K562 (cell line): ENCODE data around the gene LENEP. TPM values are rescaled to one million over a fixed set of nuclear protein-coding genes. Genes with fewer than 3 reads are reported as not detected.

ENCODE experiments used
- ADNP ChIP-seq: fragments of 200-800 bp; sonication (Bioruptor generic); IDR thresholded peaks from 2 replicates; pipeline ENCODE4 v1.6.1; 2016; ENCODE audit warnings: missing genetic modification characterization, missing compliant biosample characterization
- CBX2 ChIP-seq: fragments of 200-600 bp; sonication (generic); IDR thresholded peaks from one replicate; pipeline ENCODE4 v1.6.1; 2012; ENCODE audit warnings: mild to moderate bottlenecking, low read length, inconsistent platforms; ENCODE audit not compliant: insufficient read depth, poor library complexity, severe bottlenecking
- CREB1 ChIP-seq, 2 experiments: sonication (generic) in 1 of 2; formaldehyde crosslinking in 1 of 2; IDR thresholded peaks; 2 replicates each; pipeline versions ENCODE4 v1.6.1 to v1.8.0; 2012 to 2022; ENCODE audit warnings: inconsistent platforms in 1 of 2, mild to moderate bottlenecking in 1 of 2, missing genetic modification reagents in 1 of 2, moderate library complexity in 1 of 2
- EGR1 ChIP-seq: fragments of 450-650 bp; conservative IDR thresholded peaks from 2 replicates; pipeline ENCODE4 v1.6.1; 2017; ENCODE audit warnings: mild to moderate bottlenecking
- ERF ChIP-seq: fragments of 450-650 bp; formaldehyde crosslinking; IDR thresholded peaks from 2 replicates; pipeline ENCODE4 v1.4.0; 2020; ENCODE audit warnings: mild to moderate bottlenecking, mixed read lengths
- FOXA1 ChIP-seq: fragments of 450-650 bp; IDR thresholded peaks from 2 replicates; pipeline ENCODE4 v1.6.1; 2016; ENCODE audit warnings: mild to moderate bottlenecking, borderline replicate concordance
- NFYB ChIP-seq: IDR thresholded peaks from 2 replicates; pipeline ENCODE4 v1.6.1; 2011; ENCODE audit warnings: mild to moderate bottlenecking, moderate library complexity; ENCODE audit not compliant: insufficient read length; ENCODE audit errors: extremely low read depth
- NR4A1 ChIP-seq, 2 experiments: fragments of 250-450 bp in 1 of 2; fragments of 450-650 bp in 1 of 2; sonication (Bioruptor Pico) in 1 of 2; IDR thresholded peaks; 2 replicates each; pipeline versions ENCODE4 v1.4.0 to v1.6.1; 2016 to 2020; ENCODE audit warnings: mild to moderate bottlenecking in 2 of 2, missing compliant biosample characterization in 1 of 2, missing genetic modification characterization in 1 of 2, moderate library complexity in 1 of 2
- SREBF1 ChIP-seq: fragments of 150-350 bp; IDR thresholded peaks from 2 replicates; pipeline ENCODE4 v1.6.1; 2014; ENCODE audit warnings: antibody characterized with exemption, low read depth, low read length, borderline replicate concordance
- STAT5B ChIP-seq: fragments of 250-450 bp; sonication (Bioruptor Pico); IDR thresholded peaks from 2 replicates; pipeline ENCODE4 v1.8.0; 2021; ENCODE audit warnings: mild to moderate bottlenecking, inconsistent platforms
- SUPT5H ChIP-seq: fragments of 450-650 bp; IDR thresholded peaks from 2 replicates; pipeline ENCODE4 v1.6.1; 2016
- XRCC5 ChIP-seq: fragments of 200-400 bp; formaldehyde crosslinking; IDR thresholded peaks from 2 replicates; pipeline ENCODE4 v1.6.1; 2017; ENCODE audit warnings: low read depth, mild to moderate bottlenecking, low read length
- ZNF584 ChIP-seq: fragments of 200-800 bp; sonication (Bioruptor generic); IDR thresholded peaks from 2 replicates; pipeline ENCODE4 v1.6.1; 2016; ENCODE audit warnings: low read depth, mild to moderate bottlenecking, missing genetic modification characterization, missing compliant biosample characterization
- ZNF586 ChIP-seq: fragments of 450-650 bp; formaldehyde crosslinking; conservative IDR thresholded peaks from 2 replicates; pipeline ENCODE4 v1.4.0; 2020; ENCODE audit warnings: mild to moderate bottlenecking, moderate library complexity
- polyA plus RNA-seq, 8 experiments: library from polyadenylated mRNA; depleted of rRNA in 4 of 8; stranded (reverse) in 5 of 8; unstranded in 3 of 8; fragments of >200 nt; fragmentation: Nextera tagmentation in 2 of 8; fragmentation: Illumina TruSeq in 1 of 8; extraction: Ambion mirVana in 2 of 8; extraction: Trizol in 1 of 8; gene quantifications; 2 replicates each; pipeline versions ENCODE4 v1.2.1 to v1.2.3, GENCODE V29; 2011 to 2014; ENCODE audit warnings: inconsistent platforms in 1 of 8, missing spikeins in 1 of 8
- total RNA-seq, 7 experiments: library from RNA; depleted of rRNA in 6 of 7; stranded (reverse); fragments of >200 nt in 6 of 7; fragmentation: Illumina TruSeq in 2 of 7; extraction: Trizol in 2 of 7; gene quantifications; 2 replicates each; pipeline versions ENCODE4 v1.2.1 to v1.2.3, GENCODE V29; 2011 to 2021; ENCODE audit warnings: low replicate concordance in 1 of 7
- TF ChIP-seq, protein P1 (sequence below), 2 experiments: fragments of 450-650 bp in 1 of 2; sonication (generic) in 1 of 2; formaldehyde crosslinking in 1 of 2; IDR thresholded peaks; 2 replicates each; pipeline versions ENCODE4 v1.7.1 to v1.9.0; 2016 to 2022; ENCODE audit warnings: inconsistent platforms in 1 of 2, mild to moderate bottlenecking in 1 of 2, missing genetic modification reagents in 1 of 2
- TF ChIP-seq, protein P2 (sequence below): sonication (generic); formaldehyde crosslinking; IDR thresholded peaks from 2 replicates; pipeline ENCODE4 v1.8.1; 2022; ENCODE audit warnings: missing genetic modification reagents

LENEP gene
- total and polyA plus RNA-seq, 9 of the 15 experiments (the other 6 are each of a cell fraction or from before 2014, with no cell fraction given): 0.23 to 0.87 (median 0.67) TPM; not detected in 5

DNA sequence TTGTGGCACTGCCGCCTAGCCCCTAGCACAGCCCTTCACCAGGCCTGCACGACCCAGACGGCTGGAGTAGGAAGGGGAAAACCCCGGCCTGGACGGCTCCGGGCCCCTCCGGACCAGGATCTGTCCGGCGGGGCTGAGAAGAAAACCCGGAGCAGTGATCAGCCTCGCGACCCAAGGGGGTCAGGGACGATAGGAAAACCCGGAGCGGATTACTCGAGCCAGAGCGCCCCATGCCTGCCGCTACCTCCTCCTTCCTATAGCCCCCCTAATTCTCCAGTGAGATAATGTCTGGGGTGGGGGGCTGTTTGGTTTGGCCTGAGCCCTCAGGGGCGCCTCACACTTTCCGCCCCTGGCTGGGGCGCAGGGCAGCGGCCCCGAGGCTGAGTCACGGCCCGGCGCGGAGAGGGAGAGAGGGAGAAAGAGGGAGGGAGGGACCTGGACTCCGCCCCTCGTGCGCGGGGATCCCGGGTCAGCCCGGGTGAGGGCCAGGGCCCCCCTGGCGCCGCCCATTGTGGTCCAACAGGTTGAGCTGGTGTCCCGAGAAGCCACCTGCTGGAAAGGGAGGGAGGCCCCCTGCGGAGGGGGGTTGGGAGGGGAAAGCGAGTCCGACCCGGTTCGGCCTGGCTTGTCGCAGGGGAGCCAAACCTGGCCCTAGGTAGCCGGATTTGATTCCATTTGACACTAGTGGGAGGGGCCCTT, 7.5 kb downstream of the LENEP start (continued):
- TF ChIP-seq, protein P1, sequence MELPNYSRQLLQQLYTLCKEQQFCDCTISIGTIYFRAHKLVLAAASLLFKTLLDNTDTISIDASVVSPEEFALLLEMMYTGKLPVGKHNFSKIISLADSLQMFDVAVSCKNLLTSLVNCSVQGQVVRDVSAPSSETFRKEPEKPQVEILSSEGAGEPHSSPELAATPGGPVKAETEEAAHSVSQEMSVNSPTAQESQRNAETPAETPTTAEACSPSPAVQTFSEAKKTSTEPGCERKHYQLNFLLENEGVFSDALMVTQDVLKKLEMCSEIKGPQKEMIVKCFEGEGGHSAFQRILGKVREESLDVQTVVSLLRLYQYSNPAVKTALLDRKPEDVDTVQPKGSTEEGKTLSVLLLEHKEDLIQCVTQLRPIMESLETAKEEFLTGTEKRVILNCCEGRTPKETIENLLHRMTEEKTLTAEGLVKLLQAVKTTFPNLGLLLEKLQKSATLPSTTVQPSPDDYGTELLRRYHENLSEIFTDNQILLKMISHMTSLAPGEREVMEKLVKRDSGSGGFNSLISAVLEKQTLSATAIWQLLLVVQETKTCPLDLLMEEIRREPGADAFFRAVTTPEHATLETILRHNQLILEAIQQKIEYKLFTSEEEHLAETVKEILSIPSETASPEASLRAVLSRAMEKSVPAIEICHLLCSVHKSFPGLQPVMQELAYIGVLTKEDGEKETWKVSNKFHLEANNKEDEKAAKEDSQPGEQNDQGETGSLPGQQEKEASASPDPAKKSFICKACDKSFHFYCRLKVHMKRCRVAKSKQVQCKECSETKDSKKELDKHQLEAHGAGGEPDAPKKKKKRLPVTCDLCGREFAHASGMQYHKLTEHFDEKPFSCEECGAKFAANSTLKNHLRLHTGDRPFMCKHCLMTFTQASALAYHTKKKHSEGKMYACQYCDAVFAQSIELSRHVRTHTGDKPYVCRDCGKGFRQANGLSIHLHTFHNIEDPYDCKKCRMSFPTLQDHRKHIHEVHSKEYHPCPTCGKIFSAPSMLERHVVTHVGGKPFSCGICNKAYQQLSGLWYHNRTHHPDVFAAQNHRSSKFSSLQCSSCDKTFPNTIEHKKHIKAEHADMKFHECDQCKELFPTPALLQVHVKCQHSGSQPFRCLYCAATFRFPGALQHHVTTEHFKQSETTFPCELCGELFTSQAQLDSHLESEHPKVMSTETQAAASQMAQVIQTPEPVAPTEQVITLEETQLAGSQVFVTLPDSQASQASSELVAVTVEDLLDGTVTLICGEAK (IDR thresholded peaks at IDR 0.05): peak; percentile 64
- TF ChIP-seq, protein P1 (CRISPR knock-in tag; IDR thresholded peaks at IDR 0.05): no peak
- no peak for TF ChIP-seq STAT5B (CRISPR knock-in tag)
- no peak for TF ChIP-seq CBX2
- no peak for TF ChIP-seq ADNP
- TF ChIP-seq SUPT5H: peak; percentile 67
- TF ChIP-seq EGR1: peak; percentile 33; the same call in 1 of the 2 replicates
- TF ChIP-seq, protein P2, sequence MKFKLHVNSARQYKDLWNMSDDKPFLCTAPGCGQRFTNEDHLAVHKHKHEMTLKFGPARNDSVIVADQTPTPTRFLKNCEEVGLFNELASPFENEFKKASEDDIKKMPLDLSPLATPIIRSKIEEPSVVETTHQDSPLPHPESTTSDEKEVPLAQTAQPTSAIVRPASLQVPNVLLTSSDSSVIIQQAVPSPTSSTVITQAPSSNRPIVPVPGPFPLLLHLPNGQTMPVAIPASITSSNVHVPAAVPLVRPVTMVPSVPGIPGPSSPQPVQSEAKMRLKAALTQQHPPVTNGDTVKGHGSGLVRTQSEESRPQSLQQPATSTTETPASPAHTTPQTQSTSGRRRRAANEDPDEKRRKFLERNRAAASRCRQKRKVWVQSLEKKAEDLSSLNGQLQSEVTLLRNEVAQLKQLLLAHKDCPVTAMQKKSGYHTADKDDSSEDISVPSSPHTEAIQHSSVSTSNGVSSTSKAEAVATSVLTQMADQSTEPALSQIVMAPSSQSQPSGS: no peak
- TF ChIP-seq ERF (CRISPR knock-in tag): peak; percentile 85; the same call in 1 of the 2 replicates
- 0 out of 2 replicates have a peak, but pooled peaks have one; percentile 46 for TF ChIP-seq SREBF1
- no peak for TF ChIP-seq ZNF584 (CRISPR knock-in tag)
- TF ChIP-seq NFYB: no peak
- TF ChIP-seq ZNF586 (CRISPR knock-in tag): 0 out of 2 replicates have a peak, but pooled peaks have one; percentile 10
- TF ChIP-seq FOXA1: no peak
- TF ChIP-seq XRCC5: no peak; the same call in 1 of the 2 replicates
- TF ChIP-seq NR4A1 (CRISPR knock-in tag; IDR thresholded peaks at IDR 0.05): no peak
- TF ChIP-seq NR4A1 (tag; IDR thresholded peaks at IDR 0.05): peak; percentile 43; the same call in 1 of the 2 replicates
- peak; percentile 29; the same call in 1 of the 2 replicates for TF ChIP-seq CREB1 (IDR thresholded peaks at IDR 0.05)
- peak; percentile 48; the same call in 1 of the 2 replicates for TF ChIP-seq CREB1 (CRISPR knock-in tag; IDR thresholded peaks at IDR 0.05)
